Nucleus accumbens (tissue), 56 donors: ENCODE data around the gene RAB6C.
A peak's percentile ranks its signal among the peaks of the same experiment; 100 is the strongest.
"Not testable (repeated sequence)": the region's sequence is repeated elsewhere in the genome, so short reads cannot be mapped to it uniquely, and the experiment has no call there.

ENCODE experiments used
- DNase-seq, 56 donors: peaks; one replicate each; lab custom pipeline; 2025; lab: John Stamatoyannopoulos, UW

The RAB6C gene

DNA sequence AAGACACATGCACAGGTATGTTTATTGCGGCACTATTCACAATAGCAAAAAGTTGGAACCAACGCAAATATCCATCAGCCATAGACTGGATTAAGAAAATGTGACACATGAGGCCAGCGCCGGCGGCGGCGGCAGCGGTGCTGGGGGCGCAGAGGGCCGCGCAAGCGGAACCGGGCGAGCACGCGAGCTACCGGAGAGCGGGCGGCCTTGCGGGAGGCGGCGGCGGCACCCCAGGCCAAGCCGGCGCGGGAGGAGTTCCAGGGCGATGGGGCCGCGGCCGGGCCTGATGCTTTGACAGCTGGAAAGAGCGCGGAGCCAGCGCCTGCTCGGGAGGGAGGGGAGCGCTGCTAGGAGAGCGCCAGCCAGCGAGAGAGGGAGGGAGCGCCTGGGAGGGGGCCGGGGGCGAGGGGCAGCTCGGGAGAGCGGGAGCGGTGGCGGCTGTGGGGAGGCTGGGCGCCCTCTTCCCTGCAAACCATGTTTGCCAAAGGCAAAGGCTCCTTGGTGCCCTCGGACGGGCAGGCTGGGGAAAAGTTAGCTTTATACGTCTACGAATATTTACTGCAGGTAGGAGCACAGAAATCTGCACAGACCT is 13.0 kb downstream of the RAB6C start:
- DNase-seq = not testable (repeated sequence)

DNA sequence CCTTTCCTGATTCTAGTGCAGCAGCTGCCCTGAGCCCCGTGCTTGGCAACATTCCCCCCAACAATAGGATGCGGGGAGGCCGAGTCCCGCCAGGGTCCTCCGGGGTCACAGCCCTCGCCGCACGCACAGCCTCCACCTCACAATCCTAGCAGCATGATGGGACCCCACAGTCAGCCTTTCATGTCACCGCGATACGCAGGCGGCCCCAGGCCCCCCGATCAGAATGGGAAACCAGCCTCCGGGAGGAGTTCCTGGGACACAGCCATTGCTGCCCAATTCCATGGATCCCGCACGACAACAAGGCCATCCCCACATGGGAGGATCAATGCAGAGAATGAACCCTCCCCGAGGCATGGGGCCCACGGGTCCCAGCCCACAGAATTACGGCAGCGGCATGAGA is 13.7 kb downstream of the RAB6C start:
- DNase-seq = not testable (repeated sequence)

DNA sequence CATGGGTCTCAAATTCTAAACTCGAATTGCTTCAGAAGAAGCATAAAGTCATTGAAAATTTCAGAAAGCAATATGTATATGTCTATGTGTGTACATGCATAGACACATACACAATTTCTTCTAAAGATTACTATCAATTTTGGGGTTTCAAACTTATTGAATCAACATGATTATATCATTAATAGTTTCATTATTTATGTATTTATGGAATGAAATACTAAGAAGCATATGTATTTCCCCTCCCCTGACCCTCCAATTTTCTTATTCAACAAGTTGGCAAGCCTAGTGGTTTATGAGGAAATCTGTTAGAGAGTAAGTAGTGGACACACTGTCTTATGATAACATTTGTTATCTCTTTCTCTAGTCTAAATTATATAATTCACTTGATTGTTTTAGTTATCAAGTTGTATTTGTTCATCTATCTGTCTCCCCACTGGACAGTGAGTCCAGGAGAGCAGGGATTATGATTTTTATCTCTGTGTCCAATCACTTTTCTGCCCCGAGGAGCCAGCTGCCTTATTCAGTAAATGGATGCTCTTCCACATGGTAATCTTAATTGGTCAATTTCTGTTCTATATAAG is 17.3 kb downstream of the RAB6C start:
- not testable (repeated sequence) for DNase-seq

DNA sequence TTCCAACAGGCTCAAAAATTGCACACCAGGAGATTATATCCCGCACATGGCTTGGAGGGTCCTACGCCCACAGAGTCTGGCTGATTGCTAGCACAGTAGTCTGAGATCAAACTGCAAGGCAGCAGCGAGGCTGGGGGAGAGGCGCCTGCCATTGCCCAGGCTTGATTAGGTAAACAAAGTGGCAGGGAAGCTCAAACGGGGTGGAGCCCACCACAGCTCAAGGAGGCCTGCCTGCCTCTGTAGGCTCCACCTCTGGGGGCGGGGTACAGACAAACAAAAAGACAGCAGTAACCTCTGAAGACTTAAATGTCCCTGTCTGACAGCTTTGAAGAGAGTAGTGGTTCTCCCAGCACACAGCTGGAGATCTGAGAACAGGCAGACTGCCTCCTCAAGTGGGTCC is 19.3 kb downstream of the RAB6C start:
- DNase-seq = not testable (repeated sequence)

DNA sequence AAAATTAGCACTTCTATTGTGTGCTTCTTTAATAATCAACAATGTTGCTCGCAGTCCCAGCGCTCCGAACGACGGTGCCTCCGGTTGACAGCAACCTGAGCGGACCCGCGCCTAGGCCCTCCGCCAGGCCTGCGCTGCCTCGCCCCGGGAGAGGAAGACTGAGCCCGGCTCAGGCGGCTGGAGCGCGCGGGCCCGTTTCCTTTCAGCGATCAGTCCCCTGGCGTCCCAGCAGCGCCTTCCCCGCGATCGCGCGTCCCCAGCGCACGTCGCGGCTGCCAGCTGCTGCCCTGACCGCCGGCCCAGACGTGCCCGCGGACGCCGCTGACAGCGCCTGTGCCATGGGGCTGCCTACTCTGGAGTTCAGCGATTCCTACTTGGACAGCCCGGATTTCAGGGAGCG is 26.4 kb downstream of the RAB6C start:
- peak in 4 of 56 donors; percentile 5 to 21 (median 12) for DNase-seq

DNA sequence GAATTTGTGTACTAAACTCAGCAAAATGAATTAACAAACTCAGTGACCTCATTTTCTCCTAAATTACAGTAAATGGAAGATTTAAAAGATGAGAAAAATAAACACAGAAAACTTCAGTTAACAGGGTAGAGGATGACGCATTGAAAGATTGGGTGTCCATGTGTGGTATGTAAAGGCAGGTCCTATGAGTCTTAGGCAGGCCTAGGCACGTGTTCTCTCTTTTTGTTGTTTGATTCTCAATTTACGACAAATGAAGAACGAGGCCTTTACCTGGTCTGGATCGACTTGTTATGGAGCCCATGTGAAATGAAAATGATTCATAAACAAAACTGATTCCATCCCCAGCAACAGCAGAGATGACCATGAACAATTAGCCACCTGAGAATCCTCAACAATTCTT is 37.2 kb downstream of the RAB6C start:
- not testable (repeated sequence) for DNase-seq

DNA sequence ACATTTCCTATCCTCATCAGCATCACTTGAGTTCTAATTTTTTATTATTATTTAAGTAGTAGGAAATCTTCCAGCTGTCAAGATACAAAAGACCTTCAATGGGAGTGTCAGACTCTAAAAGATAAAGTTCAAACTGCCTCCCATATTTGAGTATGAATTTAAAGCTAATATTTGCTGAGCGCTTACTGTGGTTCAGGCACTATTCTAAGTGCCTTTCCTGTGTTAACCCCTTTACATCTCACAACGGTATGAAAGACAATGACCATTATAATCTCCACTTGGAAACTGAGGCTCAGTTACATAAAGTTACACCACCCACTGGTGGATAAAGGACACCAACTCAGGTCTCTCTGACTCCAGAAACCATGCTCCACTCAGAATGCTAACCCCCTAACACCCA is 39.9 kb downstream of the RAB6C start:
- DNase-seq = no peak

DNA sequence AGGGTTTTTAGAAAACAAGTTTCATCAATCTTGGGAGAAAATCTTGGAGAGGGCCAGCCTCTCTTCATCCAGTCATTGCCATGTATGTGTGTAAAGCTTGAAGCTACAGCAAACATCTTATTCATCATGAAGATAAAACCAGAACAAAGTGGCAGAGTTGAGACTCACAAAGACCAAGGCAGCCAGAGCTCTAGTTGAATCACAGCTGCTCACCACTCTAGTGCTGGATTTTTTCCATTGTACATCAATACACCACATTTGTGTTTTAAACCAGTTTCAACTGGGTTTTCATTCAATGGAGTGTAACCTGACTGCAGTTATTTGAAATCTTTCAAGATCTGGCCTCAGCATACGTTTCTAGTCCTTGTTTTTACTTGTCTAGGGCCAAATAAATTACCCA is 40.6 kb downstream of the RAB6C start:
- not testable (repeated sequence) for DNase-seq

DNA sequence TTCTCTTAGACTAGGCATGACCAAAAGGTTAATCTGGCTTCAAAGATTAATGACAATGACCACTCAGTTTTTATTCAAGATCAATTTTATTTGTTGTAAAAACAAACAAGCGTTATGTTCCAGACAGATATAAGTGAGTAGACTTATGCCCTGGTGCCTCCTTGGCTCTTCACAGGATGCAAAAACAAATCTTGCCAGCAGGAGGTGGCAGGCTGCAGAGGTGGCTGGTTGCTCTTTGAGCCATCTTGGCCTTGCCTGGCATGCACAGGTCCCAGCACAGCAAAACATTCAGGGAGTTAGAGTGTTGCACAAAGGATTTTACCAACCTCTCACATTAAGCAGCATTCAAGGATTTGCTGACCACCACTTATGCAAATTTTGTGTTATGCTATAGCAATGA is 46.5 kb downstream of the RAB6C start:
- not testable (repeated sequence) for DNase-seq
